Measurements from ENCODE around the gene ZNF853. TPM values are rescaled to one million over a fixed set of nuclear protein-coding genes. Genes with fewer than 3 reads are reported as not detected.

Gene ZNF853
- total RNA-seq, 1 experiment from 2014 or later, result 3.4 TPM

DNA sequence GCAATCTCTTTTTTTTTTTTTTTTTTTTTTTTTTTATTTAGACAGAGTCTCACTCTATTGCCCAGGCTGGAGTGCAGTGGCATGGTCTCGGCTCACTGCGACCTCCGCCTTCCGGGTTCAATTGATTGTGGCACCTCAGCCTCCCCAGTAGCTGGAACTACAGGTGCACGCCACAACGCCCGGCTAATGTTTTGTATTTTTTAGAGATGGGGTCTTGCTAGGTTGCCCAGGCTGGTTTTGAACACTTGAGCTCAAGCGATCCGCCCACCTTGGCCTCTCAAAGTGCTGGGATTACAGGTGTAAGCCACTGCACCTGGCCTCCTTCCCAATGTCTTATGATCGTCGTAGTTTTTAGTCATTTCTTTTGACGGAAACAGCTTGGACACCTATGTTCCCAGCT lies 6.6 kb upstream of the ZNF853 start:
- H3K9me3 ChIP-seq (ENCODE audit: low read depth, low read length, poor library complexity, severe bottlenecking), result no peaks in the 10 kb centered on the region
- DNase-seq (ENCODE audit: low spot score), result no peak
- peaks cover 4% of the 10 kb centered on the region for H3K36me3 ChIP-seq (ENCODE audit: insufficient read depth, low read length, poor library complexity, severe bottlenecking)
- BruUV-seq (replicated peaks), result no TSS peak
- intact Hi-C loops (cut with micrococcal nuclease; ENCODE audit: unreplicated experiment), result no loop called here
- H3K27me3 ChIP-seq (replicated peaks; ENCODE audit: insufficient read depth, low read depth, low read length, poor library complexity), result no peaks in the 10 kb centered on the region
- H3K4me1 ChIP-seq (ENCODE audit: insufficient read depth, low read length, poor library complexity, severe bottlenecking), result no peaks in the 10 kb centered on the region
- ChIA-PET POLR2A (ENCODE audit: low non-redundant PET) (interaction anchor here (0.6 kb wide), 1 partner anchor 249 kb away, joined by 3 read pairs; no protein-coding TSS in a partner anchor), CTCF (no interaction called here)
- no peak overlapping the region for H3K4me3 ChIP-seq (ENCODE audit: low read depth, low read length, poor library complexity, severe bottlenecking)
- no peak overlapping the region for H3K27ac ChIP-seq (ENCODE audit: low read depth, low read length, poor library complexity, severe bottlenecking)
- TF ChIP-seq, protein P1, sequence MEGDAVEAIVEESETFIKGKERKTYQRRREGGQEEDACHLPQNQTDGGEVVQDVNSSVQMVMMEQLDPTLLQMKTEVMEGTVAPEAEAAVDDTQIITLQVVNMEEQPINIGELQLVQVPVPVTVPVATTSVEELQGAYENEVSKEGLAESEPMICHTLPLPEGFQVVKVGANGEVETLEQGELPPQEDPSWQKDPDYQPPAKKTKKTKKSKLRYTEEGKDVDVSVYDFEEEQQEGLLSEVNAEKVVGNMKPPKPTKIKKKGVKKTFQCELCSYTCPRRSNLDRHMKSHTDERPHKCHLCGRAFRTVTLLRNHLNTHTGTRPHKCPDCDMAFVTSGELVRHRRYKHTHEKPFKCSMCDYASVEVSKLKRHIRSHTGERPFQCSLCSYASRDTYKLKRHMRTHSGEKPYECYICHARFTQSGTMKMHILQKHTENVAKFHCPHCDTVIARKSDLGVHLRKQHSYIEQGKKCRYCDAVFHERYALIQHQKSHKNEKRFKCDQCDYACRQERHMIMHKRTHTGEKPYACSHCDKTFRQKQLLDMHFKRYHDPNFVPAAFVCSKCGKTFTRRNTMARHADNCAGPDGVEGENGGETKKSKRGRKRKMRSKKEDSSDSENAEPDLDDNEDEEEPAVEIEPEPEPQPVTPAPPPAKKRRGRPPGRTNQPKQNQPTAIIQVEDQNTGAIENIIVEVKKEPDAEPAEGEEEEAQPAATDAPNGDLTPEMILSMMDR (conservative IDR thresholded peaks at IDR 0.05; ENCODE audit: low read depth, low read length), result no peak
- TF ChIP-seq EZH2 (IDR thresholded peaks at IDR 0.05; ENCODE audit: borderline replicate concordance, low read depth, low read length, poor library complexity, severe bottlenecking), result no peak

DNA sequence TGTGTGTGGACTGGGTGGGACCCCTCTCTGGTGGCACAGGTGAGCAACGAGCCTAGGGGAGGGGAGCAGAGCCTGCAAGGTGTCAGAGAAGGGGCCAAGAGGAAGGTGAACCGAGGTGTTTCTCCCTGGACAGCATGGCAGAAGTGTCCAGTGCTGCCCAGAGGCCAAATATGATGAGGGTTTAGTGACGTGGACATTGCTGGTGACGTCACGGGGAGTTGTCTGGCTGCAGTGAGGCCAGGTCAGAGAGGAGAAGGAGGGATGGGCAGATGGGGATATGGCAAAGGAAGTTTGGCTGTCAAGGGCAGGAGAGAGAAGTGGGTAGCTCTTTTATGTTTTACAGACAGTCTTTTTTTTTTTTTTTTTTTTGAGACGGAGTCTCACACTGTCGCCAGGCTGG lies 2.6 kb upstream of the ZNF853 start:
- no peak for DNase-seq (ENCODE audit: low spot score)
- Histone ChIP-seq H3K4me1 (ENCODE audit: insufficient read depth, low read length, poor library complexity, severe bottlenecking) (peaks cover 5% of the 10 kb centered on the region), H3K27me3 (replicated peaks; ENCODE audit: insufficient read depth, low read depth, low read length, poor library complexity) (no peaks in the 10 kb centered on the region), H3K4me3 (ENCODE audit: low read depth, low read length, poor library complexity, severe bottlenecking) (no peak overlapping the region), H3K9me3 (ENCODE audit: low read depth, low read length, poor library complexity, severe bottlenecking) (no peaks in the 10 kb centered on the region), H3K27ac (ENCODE audit: low read depth, low read length, poor library complexity, severe bottlenecking) (no peak overlapping the region), H3K36me3 (ENCODE audit: insufficient read depth, low read length, poor library complexity, severe bottlenecking) (peaks cover 4% of the 10 kb centered on the region)
- ChIA-PET CTCF (interaction anchor here (0.6 kb wide), 1 partner anchor 11 kb away, joined by 3 read pairs; no protein-coding TSS in a partner anchor), POLR2A (ENCODE audit: low non-redundant PET) (interaction anchor here (1.0 kb wide), 1 partner anchor 23 kb away, joined by 3 read pairs; the partner anchor contains the start of gene INTS15)
- intact Hi-C loops (cut with micrococcal nuclease; ENCODE audit: unreplicated experiment), result no loop called here
- BruUV-seq (replicated peaks), result no TSS peak
- TF ChIP-seq EZH2 (IDR thresholded peaks at IDR 0.05; ENCODE audit: borderline replicate concordance, low read depth, low read length, poor library complexity, severe bottlenecking), result no peak
- TF ChIP-seq, protein P1 (conservative IDR thresholded peaks at IDR 0.05; ENCODE audit: low read depth, low read length), result no peak

DNA sequence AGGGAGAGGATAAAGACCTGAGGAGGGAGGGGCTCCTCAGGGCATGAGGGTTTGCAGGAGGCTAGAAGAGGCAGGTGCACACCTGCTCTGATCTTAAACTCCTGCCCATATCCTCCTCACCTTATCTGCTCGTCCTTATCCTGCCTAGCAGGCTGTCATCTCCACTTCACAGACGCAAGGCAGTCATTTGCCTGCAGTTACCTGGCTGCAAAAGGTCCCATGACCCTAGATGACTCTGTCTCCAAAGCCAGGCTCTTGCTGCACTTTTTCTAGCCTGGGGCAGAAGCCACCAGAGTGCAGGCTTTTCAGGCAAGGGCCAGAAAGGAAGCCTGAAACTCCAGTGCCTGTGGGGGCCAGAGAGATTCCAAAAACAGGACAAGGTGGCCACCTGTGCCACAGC lies 1.7 kb upstream of the ZNF853 start:
- peaks cover 5% of the 10 kb centered on the region for H3K4me1 ChIP-seq (ENCODE audit: insufficient read depth, low read length, poor library complexity, severe bottlenecking)
- H3K36me3 ChIP-seq (ENCODE audit: insufficient read depth, low read length, poor library complexity, severe bottlenecking), result no peaks in the 10 kb centered on the region
- H3K4me3 ChIP-seq (ENCODE audit: low read depth, low read length, poor library complexity, severe bottlenecking), result no peak overlapping the region
- ChIA-PET POLR2A (ENCODE audit: low non-redundant PET) (no interaction called here), CTCF (no interaction called here)
- intact Hi-C loops (cut with micrococcal nuclease; ENCODE audit: unreplicated experiment), result no loop called here
- no peak for TF ChIP-seq EZH2 (IDR thresholded peaks at IDR 0.05; ENCODE audit: borderline replicate concordance, low read depth, low read length, poor library complexity, severe bottlenecking)
- TF ChIP-seq, protein P1 (conservative IDR thresholded peaks at IDR 0.05; ENCODE audit: low read depth, low read length), result no peak
- no peaks in the 10 kb centered on the region for H3K9me3 ChIP-seq (ENCODE audit: low read depth, low read length, poor library complexity, severe bottlenecking)
- H3K27ac ChIP-seq (ENCODE audit: low read depth, low read length, poor library complexity, severe bottlenecking), result no peak overlapping the region
- no TSS peak for BruUV-seq (replicated peaks)
- no peak for DNase-seq (ENCODE audit: low spot score)
- no peaks in the 10 kb centered on the region for H3K27me3 ChIP-seq (replicated peaks; ENCODE audit: insufficient read depth, low read depth, low read length, poor library complexity)
